Measurements from ENCODE around the gene NRG3.

The NRG3 gene

DNA sequence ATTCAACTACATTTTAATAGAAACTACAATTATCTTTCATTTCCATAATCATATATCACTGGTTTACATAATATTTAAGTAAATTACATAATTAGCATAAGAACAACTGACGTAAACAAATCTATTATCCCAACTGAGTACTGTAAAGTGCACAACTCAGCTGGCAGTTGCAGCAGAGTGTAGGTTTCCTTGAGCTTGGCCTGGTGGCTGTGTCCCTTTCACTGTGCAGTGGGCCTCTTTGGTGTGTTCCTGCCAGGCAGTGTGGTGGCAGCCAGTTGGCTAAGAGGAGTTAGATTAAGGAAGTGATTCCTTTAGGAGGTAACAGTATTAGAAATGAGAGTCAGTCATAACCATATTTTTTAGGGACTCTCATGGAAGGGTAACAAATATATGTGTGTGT, 7.0 kb downstream of the NRG3 start:
- no peak for DNase-seq (ENCODE audit: low read depth in 2 of 2, low spot score in 1 of 2)

DNA sequence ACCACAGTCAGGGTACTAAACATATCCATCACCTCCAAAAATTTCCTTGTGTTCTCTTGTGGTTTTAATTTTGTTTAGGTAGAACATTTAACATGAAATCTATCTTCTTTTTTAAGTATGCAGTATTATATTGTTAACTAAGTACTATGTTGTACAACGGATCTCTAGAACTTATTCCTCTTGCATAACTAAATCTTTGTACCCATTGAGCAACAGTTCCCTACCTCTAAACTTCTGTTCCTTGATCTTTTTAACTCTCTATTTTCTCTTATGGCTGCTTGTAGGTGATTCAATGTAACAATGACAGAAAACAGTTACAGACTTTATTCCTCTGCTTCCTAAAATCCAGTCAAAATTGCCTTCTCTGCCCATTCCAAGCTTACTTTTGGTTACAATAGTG, 9.9 kb downstream of the NRG3 start:
- no peak for DNase-seq (ENCODE audit: low read depth in 2 of 2, low spot score in 1 of 2)

DNA sequence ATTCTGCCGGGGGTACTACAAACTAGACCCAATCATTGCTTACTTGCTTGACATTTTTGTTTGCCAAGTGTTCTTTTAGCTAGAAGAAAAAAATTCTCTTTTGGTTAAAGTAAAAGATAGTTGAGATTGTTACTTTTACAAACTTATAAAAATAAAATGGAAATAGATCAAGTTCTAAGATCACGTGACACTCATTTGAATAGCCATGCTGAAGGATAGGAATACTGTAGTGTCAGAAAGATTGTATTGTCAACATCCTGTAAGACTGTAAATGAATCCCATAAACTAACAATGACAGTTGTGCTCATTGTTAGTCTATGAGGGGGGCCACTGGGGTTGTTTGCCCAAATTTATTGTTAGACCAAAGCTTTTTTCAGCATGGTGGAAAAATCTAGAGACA, 10.5 kb downstream of the NRG3 start:
- no peak for DNase-seq (ENCODE audit: low read depth in 2 of 2, low spot score in 1 of 2)

DNA sequence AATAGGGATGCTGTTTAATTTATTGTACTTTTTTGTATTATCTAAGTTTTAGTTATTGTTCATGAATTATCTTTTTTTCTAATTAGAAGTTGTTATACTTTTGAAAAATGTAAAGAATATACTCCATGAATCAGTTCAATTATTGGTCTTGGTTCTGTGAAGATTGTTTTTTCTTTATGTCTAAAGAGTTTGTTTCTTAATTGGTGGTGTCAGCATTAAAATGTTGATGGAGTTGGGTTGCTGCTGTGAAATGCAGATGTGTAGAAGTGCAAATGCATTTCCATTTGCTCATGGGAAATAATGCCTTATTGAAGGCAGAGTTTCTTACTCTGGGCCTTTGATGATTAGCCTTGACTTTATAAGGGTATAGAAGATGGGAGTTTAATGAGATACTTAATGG, 11.9 kb downstream of the NRG3 start:
- no peak for DNase-seq (ENCODE audit: low read depth in 2 of 2, low spot score in 1 of 2)

DNA sequence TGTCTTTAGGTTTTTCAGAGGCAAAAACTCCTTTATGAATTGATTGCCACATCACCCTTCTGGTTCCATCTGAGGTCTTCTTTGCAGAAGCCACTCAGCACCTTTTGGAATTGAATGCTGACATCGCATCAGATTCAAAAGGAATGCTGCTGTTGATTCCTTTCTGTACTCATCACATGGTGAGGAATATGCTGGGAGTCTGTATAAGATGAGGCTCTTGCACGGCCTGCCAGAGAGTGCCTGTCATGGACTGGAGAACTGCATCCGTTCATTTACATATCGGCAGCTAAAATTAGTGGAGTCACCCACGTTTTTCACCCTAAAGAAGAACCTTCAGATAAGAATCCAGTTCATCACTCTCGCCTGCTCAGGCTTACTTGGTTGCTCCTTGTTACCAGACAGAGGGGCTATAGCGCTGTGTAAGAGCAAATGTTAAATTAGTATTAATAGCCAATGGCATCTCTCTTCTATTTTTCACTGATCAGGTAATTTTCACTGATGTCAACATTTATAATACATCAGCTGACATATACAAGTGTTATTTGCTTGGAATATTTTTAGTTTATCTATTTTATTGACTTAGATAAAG, 14.3 kb downstream of the NRG3 start:
- no peak for DNase-seq (ENCODE audit: low read depth in 2 of 2, low spot score in 1 of 2)

DNA sequence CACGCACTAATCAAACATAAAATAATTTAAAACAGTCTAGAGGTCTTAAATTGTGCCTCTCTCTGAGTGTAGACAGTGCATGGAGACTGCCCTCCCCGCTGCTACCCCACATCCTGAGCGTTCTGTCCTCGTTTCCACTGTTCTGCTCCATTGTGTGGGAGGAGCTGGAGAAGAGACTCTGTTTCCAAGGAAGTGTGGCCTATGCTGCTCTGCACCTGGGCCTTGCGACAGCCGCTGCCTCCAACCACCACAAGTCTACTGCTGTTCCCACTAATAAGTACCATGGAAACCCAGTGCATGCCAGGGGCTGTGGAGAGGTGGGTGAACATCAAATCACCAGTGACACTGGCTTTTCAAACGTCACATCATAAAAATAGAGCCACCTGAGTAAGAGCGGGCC, 19.6 kb downstream of the NRG3 start:
- DNase-seq (ENCODE audit: low read depth in 2 of 2, low spot score in 1 of 2), result no peak

DNA sequence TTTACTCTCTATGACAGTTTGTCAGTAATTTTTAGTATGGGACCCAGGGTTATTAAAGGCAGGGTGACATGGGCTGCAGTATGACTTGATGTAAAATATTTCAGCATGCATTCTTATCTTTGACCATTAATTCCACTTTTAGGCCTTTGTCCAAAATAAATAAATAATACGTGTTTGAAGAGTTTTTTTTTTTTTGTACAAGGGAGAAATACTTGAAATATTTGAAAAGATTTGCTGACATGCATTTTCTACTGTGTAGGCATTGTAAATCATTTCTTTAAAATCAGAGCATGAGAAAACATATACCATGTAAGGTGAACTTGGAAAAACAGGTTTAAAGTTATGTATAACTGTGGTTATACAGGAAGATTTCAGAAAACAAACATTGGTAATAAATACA, 23.5 kb downstream of the NRG3 start:
- DNase-seq (ENCODE audit: low read depth in 2 of 2, low spot score in 1 of 2), result no peak

DNA sequence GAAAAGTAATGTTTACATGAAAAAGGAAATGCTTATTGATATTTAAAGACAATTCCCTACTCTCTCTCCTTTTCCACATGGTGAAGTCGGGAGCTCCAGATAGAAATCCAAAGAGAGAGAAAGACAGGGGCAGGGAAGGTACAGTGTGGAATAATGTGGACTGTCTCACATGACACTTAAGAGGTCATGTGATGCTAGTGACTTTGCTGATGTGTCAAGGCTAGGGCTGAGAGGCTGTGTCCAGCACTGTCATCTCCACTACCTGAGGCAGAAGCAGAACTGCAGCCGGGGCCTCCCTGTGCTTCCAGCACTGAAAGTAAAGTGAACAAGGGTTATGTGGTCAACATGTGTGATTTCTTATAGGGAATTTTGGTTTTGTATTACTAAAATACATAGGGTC, 26.0 kb downstream of the NRG3 start:
- DNase-seq (ENCODE audit: low read depth in 2 of 2, low spot score in 1 of 2), result no peak

DNA sequence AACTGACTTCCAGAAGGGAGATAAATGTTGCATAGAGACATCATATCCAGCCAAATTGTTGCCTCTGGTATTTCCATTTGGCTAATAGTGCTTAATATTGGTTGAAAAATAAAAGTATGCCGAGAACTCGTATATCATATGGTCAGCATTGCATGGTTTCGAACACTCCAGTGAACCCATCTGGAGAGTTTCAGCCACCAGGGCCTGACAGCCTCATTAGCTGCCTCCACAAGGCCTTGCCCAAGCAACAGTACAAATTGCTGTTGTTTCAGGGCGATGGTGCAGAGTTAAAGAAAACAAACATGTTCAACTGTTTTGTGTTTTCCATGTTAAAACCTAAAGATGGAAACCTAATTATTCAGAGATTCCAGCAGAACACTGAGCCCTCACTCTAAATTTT, 28.5 kb downstream of the NRG3 start:
- no peak for DNase-seq (ENCODE audit: low read depth in 2 of 2, low spot score in 1 of 2)

DNA sequence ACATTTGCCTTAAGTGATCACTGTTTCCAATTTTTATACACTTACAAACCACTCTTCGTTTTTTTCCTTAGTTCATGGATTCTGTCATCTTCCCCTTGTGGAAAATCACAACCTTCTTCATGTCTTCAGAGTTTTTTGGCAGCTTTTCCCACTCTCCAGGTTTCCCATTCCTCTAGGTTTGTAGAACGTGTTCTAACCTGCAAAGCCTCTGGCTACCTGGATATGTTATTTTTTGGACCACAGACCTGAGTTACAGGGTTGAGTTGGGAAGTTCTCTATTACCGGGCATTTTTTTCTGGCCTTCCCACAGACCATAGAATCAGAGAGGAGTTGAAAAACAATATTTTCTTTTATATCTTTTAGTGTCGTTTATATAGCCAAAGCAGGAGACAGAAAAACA, 30.2 kb downstream of the NRG3 start:
- no peak for DNase-seq (ENCODE audit: low read depth in 2 of 2, low spot score in 1 of 2)

DNA sequence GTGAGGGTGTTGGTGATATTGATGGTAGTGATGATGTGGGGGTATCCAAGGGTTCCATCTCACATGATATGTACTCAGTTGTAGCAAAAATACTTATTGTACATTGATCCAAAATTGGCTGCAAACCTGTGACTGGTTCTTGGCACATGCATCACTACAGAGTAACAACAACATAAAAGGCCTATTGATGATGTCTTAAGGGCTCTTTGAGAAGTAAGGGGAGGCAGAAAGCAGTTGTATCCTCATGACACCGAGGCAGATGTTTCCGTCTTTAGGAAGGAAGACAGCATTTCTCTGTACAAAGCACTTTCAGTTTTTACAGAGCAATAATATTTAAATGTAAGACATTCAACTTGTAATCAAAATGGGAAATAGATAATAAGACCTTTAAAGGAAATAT, 34.5 kb downstream of the NRG3 start:
- no peak for DNase-seq (ENCODE audit: low read depth in 2 of 2, low spot score in 1 of 2)

DNA sequence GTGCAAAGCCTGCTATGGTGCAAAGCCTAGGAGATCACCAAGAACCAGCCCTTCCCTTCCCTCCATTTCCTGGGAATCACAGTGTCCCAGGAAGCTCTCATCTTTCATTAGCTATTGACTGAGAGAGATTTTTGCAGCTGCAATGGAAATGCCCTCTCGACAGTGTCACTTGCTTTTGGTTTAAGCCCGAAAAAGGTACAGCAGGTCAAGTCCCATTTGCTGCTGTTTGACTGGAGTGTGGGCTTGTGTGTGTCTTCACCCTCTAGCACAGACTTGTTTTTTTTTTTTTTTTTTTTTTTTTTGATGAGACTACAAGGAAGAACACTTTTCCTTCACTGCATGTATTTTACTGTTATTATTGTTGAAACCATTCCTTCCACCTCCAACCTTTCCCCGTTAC, 36.3 kb downstream of the NRG3 start:
- DNase-seq (ENCODE audit: low read depth in 2 of 2, low spot score in 1 of 2), result no peak

DNA sequence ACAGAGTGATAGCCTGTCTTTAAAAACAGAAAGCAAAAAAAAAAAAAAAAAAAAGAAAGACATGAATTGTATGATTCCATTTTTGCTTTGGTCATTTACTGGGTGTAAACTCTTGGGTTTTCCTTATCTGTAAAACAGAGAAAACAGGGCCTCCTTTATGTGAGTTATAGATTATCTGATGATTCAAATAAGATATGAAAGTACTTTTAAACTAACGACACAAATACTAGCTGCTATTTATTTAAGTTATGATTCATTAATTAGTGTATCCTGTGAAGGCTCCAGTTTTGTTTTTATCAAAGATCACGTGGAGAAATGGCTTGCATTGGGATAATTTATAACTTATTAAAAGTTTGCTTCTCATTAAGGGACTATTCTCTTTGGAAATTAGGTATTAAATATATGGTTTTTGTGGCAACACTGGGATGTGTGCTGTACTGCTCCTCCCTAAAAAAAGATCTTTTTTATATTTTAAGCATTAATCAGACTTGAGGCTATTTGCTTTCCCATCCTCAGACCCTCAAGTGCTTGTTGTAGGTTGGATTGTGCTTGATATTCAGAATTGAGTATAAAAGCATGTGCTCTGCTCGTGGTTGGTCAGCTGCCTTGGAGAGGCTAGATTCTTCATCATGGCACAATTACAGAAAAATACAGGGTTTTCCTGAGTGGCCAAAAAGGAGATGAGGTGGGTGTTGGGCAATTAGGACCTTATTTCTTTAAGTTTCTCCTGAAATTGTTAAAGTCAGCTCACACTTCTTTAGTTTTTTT, 39.9 kb downstream of the NRG3 start:
- DNase-seq (ENCODE audit: low read depth in 2 of 2, low spot score in 1 of 2), result no peak

DNA sequence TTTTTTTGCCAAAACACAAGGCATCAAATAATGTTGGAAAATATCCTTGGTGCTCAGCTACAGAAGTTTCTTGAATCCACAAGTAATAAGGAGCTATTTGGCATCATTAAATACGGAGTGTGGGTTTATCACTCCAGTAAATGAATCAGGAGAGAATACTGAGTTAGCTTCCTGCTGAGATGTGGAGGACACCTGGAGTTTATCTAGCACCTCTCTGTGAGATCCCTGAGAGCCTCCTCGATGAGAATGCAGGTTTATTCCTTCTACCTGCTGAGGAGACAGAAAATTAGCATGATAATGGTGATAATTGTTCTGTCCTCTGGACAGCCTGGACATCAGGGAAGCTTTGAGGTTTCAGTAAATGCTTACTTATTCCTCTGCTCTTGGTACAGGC, 40.5 kb downstream of the NRG3 start:
- DNase-seq (ENCODE audit: low read depth in 2 of 2, low spot score in 1 of 2), result no peak

DNA sequence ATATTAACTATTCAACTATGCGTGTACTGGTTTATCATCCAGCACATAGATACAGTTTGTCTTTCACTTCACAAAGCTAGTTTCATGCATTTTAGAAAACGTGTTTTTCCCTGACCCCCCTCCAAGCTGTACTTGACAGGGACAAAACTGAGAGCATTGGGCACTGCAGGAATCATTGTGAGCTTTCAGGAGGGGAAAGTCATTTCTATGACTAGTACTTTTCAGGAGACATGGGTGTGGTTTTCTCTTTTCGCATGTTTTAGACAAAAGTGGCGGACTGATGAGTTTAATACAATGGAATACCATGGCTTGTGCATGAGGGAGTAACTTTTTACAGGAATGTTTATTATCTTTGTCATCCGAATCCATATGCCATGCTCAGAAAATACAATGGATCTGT, 42.7 kb downstream of the NRG3 start:
- DNase-seq (ENCODE audit: low read depth in 2 of 2, low spot score in 1 of 2), result no peak

DNA sequence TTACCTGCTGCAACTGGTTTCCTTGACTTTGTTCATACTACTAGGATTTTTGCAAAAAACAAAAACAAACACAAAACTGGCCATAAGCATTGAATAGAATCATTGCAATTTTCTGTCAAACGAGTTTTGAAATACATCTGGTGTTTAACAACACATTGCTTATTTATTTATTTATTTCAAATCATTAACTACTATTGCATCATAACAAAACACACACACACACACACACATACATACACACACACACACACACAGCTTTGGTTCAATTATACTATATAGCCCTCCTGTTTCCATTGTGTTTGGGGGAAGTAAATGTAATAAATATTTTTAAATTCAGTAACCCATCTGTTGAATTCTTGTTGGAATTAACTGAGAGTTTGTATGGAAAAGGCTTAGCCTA, 43.8 kb downstream of the NRG3 start:
- DNase-seq (ENCODE audit: low read depth in 2 of 2, low spot score in 1 of 2), result no peak

DNA sequence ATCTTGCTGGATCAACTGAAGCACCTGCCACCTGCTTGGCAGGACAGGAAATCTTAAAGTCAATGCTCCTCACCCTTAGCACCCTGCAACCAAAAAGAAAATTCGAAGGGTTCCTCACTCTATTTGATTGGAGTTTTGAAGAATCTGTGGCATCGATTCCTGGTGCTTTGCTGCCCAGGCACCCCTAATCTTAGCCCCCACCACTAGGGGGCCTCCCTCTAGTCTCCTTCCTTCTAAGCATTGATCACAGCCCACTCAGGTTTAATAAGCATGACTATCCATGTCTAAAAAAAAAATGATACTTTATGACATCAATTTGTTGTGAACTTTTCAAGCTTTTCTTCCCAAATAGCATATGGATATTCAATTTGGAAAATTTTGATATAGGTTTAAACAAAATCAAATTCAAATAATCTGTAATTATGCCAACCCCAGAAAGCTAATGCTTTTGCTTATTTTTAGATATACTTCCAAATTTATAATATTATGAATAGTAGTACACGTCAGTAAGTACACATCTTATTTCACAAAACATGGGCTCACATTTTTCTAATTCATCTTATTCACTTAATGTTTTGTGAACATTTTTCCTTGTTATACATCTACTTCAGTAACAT, 45.3 kb downstream of the NRG3 start:
- DNase-seq (ENCODE audit: low read depth in 2 of 2, low spot score in 1 of 2), result no peak

DNA sequence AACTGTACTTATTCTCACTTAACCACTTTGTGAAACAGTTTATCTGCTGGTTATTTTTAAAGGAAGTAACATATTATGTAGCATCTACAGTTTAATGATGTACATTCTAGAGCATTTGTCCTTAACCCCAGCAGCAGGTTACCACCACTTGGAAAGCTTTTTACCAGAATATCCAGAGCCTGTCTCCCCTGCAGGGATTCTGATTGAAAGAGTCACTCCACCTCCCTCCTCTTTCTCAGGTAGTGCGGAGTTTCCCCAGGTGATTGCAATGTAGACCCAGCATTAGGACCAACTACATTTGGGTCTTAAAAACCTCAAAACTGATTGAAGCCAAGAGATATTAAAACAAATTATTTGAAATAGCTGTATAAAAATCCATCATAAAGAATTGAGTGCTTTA, 53.1 kb downstream of the NRG3 start:
- DNase-seq (ENCODE audit: low read depth in 2 of 2, low spot score in 1 of 2), result no peak

DNA sequence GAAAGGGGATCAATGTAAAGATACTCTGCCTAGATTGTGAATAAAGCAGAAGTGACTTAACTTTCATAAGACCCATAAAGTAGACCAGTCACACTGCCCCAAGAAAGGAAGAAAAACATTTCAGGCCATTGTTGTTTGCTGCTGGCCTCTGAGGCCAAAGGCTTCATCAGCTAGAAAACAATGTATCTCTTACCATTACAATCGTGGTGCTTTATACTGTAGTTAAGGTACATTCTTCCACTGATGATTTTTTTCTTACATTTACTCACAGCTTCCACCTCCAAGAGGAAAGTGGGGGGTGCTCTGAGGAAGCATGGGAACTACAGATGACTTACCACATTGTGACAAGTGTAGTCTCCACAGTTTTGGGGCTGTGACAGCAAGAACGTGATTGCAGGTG, 68.6 kb downstream of the NRG3 start:
- DNase-seq (ENCODE audit: low read depth in 2 of 2, low spot score in 1 of 2), result no peak

DNA sequence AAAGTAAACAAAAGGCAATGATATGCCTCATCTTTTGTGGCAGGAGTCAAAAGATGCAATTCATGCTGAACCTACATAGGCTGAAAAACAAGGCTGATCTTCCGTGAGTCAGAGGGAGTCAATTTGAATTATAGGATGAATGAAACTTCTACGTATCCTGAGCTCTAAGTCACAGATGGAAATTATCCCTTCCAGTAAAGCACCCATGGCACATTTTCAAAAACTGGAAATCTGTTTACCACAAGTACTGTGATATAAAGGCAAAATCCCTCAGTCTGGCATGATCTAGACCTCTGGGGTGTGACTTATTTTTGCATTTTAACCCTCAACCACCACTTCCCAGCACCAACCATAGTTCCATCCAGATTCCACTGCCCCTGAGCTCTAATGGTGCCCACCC, 69.6 kb downstream of the NRG3 start:
- DNase-seq (ENCODE audit: low read depth in 2 of 2, low spot score in 1 of 2), result no peak

DNA sequence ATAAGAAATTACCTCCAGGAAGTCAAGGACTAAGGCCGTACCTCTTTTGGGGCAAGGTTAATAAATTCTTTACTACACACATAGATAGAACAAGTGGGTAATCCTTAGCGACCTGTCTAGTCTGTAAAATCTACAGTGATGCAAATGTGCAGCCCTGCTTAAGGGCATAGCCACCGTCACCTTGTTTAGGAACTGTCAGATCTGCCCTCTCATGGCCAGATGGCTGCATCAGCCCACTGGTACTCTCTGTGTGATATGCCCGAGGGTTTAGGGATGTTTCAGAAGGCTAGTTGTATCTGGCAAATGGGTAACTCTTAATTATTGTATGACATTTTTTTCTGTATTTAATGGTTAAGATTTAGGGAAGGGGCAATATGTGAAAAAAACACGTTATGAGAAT, 74.3 kb downstream of the NRG3 start:
- DNase-seq (ENCODE audit: low read depth in 2 of 2, low spot score in 1 of 2), result no peak

DNA sequence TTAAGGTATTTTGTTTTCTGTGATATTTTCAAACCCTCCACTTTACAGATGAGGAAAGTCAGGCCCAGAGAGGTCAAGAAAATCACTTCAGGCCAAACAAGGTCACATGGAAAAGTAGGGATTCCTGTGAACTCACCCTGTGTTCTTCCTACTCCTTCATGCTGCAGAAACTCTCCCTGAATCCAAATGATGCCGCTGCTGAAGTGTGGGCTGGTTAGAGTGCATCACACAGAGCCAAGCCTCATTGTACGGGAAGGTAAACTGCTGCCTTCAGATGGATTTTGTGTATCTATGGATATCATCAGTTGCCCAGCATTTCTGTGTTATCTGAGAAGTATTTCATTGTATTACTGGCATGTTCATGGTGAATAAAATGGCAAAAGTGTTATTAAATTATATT, 75.4 kb downstream of the NRG3 start:
- DNase-seq (ENCODE audit: low read depth in 2 of 2, low spot score in 1 of 2), result no peak

DNA sequence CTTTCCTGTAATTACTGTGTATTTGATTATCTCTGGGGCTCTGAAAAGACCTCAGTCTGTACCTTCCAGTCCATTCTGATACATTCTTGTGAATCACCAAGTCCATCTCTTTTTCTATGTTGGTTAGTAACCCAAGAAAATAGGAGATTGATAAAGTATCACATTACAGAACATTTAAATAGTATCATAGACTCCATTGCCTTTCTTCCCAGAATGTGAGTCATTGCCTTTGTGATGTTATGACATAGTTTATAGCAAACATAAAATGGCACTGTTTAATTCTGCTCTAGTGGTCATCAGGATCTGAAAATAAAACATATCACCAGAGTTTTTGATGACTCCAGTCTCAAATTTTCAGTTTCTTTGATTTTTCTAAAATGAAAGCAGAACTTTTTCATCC, 78.4 kb downstream of the NRG3 start:
- no peak for DNase-seq (ENCODE audit: low read depth in 2 of 2, low spot score in 1 of 2)

Data from stimulated activated CD8-positive, alpha-beta memory T cell treated with anti-CD3 and anti-CD28 coated beads, Interleukin-4, amount 100 ng/mL, for 4 hours (primary cell).